Pulmonary artery endothelial cell (primary cell): ENCODE data around the gene IL1RAPL1. TPM values are rescaled to one million over a fixed set of nuclear protein-coding genes. Genes with fewer than 3 reads are reported as not detected.

Experiments used
- DNase-seq: peaks from one replicate; pipeline ENCODE4 v3.0.0-alpha.2; 2011; ENCODE audit warnings: low read depth, low spot score
- total RNA-seq: library from RNA; depleted of rRNA; stranded (reverse); fragments of >200 nt; gene quantifications from 2 replicates; pipeline ENCODE4 v1.2.3, GENCODE V29; 2014

IL1RAPL1 gene
- total RNA-seq, 1 donor from 2014 or later: 0.92 TPM

- no peak for DNase-seq
These were observed 372.8 kb downstream of the IL1RAPL1 start for GRCh38 chrX:28960063-28960462.

DNA sequence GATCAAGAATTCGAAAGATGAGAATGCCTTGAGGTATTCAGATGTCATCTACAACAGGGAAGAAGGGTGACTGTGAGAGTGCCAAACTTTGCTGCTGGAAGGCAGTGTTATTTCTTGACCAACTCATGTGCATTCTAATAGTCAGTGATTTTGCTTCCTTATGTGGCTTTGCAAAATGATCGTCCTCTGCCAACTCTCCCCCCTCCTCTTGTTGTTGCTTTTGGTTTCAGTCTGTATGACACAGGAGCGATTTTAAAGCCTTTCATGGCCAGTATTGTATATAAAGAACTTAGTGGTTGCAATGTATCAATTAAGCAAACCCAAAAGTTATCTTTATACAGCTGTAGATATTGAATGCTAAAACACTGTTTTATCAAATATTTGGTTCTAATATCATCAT lies 379.1 kb downstream of the IL1RAPL1 start:
- no peak for DNase-seq

- no peak for DNase-seq
These were observed 381.9 kb downstream of the IL1RAPL1 start for GRCh38 chrX:28969126-28969525.

GRCh38 chrX:28979877-28980276 lies 392.6 kb downstream of the IL1RAPL1 start:
- DNase-seq: no peak

DNA sequence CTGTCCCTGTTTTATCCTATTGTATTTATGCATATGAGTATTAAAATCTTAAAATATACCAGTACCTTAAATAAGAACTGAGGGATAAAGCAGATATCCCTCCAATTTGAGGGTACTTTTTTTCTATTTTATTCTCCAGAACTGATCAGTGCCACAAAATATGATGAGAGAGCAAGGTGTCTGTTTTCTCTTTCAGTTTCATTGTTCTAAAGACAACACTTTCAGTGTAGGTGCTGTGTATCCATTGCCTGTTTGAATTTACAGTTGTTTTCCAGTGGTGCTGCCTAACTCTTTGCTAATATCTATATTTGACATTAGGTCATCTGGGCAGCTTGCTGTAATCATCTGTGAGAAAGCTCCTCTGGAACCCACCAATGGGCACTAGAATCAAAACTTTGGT lies 394.7 kb downstream of the IL1RAPL1 start:
- no peak for DNase-seq

DNA sequence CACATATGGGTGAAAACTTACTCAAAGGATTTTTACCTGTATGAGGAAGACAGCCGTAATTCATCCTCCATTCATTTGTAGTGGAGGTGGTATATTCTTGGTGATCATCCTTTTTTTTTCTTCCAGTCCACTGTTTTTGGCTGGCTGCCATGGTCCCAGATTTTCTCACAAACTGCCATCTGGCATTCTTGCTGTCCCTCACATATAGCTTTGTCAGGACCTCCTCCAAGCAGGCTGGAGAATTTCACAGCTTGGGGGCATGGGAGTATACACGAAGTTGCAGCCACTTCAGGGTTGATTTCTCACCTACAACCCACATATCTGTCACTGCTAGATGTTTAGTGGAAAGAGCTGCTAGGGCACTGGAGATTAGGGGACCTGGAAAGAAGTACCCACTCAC lies 401.0 kb downstream of the IL1RAPL1 start:
- no peak for DNase-seq

DNA sequence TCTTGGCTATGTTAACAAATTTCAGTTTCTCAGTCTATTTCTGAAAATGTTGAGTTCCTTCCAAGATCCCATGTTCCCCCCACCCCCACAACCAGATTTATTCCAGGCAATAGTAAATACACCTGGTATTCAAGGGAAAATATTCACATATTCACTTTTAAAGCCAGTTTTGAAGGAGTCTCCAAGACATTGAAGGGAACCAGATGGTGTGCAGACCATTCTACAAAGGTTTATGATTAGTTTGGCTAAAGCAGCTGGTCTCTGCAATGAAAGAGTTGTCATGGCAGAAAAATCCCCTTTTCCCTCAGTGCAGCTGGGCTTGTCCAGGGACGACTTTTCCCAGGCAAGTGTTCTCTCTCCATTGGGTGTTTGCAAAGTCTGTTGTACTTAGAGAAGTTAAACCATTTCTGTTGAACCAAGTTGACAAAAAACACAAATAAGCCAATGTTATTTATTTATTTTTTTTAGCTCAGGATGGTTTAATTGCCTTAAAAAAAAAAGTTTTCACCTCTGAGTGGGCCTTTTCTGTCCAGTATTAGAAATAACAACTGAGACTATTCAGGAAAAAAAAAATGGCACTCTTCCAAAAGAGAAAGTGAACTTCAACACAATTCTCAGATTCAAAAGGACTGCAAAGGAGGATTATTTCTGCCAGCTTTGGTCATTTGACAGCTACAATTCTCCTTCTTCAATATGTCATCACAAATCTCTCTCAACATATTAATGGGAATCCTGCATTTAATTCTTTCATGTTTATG lies 410.6 kb downstream of the IL1RAPL1 start:
- DNase-seq: no peak

GRCh38 chrX:28998609-28999135 lies 411.4 kb downstream of the IL1RAPL1 start:
- no peak for DNase-seq

DNA sequence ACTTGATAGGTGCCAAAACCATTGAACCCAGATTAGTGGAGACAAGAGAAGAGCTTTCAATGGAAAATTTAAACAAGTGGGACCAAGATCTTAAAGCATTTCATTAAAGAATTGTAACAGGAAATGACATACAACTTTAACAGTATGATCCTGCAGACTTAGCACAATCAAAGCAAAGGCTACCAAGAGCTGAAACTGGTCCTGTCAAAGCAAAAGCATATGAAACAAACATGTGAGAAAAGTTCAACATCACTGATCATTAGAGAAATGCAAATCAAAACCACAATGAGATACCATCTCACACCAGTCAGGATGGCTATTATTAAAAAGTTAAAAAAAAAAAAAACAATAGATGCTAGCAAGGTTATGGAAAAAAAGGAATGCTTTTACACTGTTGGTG lies 425.6 kb downstream of the IL1RAPL1 start:
- DNase-seq: no peak

- no peak for DNase-seq
These were observed 436.0 kb downstream of the IL1RAPL1 start for GRCh38 chrX:29023207-29023606.

DNA sequence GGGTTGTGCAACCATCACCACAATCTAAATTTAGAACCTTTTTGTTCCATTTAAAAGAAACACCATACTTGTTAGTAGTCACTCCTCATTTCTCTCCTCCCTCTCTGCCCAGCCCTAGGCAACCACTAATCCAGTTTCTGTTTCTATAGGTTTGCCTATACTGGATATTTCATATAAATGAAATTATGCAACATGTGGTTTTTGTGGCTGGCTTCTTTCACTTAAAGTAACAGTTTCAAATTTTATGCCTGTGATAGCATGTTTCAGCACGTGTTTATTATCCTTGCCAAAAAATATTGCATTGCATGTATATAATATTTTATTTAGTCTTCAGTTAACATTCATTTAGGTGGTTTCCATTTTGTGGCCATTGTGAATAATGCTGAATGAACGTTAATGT lies 437.6 kb downstream of the IL1RAPL1 start:
- DNase-seq: no peak

DNA sequence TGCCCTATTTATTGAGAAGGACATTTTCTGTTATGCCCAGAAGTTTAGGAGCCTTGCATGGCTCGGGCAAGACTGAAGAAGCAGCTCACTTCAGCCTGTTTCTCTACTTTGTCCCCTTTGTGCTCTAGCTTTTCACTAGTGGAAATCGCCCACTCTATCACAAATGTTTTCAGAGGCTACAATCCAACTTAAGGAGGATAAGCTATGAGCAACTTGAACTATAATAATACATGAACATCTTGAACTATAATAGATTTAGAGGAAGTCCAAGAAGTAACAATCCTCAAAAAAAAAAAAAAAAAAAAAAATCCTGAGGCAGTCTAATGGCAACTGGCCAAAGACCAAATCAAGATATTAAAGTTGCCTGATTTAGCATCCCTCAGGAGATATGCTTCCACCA lies 452.3 kb downstream of the IL1RAPL1 start:
- DNase-seq: no peak

DNA sequence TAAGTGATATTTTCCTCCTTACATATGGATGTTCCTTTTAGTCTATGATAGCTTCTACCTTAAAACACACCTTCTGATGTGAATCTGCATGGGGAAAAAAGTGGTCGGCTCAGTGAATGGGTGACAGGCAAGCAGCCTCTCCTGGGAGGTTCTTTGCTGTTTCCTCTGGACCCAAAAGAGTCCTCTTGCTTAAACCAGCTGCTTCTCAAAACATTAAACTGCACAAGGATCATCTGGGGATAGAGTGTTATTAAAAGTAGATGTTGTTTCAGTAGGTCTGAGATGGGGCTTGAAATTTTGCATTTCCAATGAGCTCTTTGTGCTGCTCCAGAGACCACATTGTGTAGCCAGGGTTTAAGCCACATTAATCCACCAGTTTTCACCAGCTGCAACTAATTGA lies 452.9 kb downstream of the IL1RAPL1 start:
- no peak for DNase-seq

DNA sequence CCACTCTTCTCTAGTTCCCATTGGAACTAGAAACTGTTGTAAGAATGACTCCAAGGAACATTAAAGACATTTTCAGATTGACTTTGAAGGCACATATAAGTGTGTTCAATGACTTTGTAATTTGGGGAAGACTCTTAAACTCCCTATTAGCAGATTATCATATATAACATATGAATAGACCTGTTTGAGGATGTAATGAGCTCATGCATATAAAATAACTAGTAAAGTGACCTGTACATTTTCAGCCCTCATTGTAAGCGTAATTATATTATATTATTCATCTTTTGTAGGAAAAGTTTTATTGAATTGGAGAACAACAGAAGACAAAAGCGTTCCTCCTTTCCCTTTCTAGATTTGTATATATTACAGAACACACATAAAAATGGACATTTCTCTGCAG lies 455.1 kb downstream of the IL1RAPL1 start:
- DNase-seq: no peak

GRCh38 chrX:29043746-29044145 lies 456.5 kb downstream of the IL1RAPL1 start:
- DNase-seq: no peak

DNA sequence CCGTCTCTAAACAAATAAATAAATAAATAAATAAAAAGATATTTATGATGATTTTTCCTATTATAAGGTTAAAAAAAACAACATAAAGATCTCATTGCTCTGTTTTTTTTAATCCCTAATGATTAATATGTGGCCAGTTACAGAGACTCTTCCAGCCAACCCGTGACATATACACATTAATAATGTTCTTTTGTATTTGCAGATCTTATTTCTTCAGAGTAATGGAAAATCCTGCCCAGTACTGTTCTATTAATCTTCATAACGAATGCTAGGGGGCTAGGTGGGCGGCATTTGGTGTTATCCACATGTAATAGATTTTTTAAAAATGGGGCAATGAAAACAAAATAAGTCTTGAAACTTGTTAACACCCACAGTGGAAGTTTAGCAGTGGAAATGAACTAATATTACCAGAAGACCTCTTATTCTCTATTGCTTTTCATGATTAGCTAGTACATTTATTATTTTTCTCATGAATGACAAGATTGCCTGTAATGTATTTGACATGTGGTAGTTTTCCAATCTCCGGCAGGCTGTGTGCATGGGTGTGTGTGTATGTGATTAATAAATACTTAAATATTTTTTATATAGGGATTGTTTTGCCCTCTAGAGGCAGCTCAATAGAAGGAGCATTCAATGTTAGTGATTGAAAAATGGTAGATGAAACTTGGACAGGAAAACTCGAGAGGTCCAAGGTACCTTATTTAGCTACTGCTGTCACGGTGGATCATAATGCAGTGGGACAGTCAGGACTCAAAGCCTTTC lies 457.4 kb downstream of the IL1RAPL1 start:
- DNase-seq: no peak

- DNase-seq: no peak
These were observed 478.2 kb downstream of the IL1RAPL1 start for GRCh38 chrX:29065477-29065876.

DNA sequence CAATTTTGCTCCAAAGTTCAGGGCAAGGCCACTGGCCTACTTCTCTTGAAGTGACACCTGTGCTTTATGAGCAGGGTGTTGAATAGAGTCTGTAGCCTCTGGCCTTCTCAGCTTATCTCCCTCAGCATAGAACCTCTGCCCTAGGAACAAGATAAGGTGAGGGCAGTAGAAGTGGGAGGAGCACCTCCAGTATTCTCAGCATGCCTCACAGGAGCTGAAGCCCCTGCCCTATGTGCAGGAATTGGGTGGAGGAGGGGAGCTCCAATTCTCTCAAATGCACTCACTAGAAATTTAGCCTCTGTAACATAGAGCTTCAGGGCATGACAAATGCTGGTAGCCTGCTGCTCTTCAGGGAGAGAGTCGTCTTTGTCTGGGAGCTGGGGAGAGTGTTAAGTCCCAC lies 479.3 kb downstream of the IL1RAPL1 start:
- no peak for DNase-seq

DNA sequence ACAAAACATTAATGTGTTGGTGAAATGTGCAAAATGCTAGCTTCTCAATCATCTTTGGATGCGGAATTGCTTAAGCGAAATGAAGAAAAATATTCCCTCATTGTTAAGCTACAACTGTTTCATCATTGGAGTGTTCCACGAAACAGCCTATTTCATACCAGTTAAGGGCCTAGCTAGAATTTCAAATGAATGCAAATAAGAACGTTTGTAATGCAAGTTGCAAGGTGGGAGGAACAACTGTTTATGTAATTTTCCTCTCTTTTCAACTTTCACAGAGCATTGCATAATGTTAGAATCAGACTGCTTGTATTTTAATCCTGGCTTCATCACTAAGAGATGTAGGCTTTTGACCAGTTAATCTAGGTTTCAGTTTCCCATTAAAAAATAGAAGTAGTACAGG lies 480.1 kb downstream of the IL1RAPL1 start:
- DNase-seq: no peak

DNA sequence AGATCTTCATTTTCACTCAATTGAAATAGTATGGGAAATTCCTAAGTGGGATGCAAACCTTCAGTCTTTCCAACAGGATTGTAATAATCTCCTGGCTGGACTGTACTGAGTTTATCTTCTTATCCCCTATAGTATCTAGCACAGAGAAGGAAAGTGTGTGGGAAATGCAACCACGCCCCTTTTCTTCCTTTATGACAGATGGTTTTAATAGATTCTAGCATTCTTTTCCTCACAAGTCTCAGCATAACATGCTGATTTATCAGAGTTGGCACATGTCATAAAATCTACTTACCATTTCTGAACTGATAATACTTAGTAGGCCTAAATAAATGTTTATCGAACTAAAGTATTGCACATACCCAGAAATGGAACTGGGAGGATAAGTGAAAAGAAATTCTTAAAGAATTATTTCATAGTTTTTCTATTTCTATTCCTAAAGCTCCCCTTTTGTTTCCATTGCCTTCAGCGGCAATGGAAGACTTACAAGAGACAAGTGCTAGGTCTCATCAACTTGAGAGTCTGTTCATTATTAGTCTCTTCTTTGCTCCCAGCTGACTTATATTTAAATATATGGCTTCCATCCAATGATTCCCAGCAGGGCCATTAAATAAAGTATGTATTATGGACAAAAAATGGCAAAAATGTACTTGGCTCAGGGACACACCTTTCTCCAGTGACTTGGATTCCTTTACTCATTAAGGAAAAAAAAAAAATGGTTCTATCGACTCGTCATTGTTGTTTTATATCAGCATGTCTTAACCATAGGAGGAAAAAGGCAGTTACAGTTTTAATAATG lies 484.5 kb downstream of the IL1RAPL1 start:
- no peak for DNase-seq

- no peak for DNase-seq
These were observed 495.3 kb downstream of the IL1RAPL1 start for GRCh38 chrX:29082558-29082957.

GRCh38 chrX:29083823-29084222 lies 496.6 kb downstream of the IL1RAPL1 start:
- no peak for DNase-seq
